HEK293 (cell line): ENCODE results near the gene LCMT1.
A peak's percentile ranks its signal among the peaks of the same experiment; 100 is the strongest.

Experiments used
- BCL11B ChIP-seq: fragments of 450-650 bp; formaldehyde crosslinking; IDR thresholded peaks from 2 replicates; pipeline ENCODE4 v1.5.1; 2016; ENCODE audit warnings: low read depth, missing biosample characterization, missing genetic modification characterization
- GLI4 ChIP-seq: fragments of 450-650 bp; formaldehyde crosslinking; IDR thresholded peaks from 2 replicates; pipeline ENCODE4 v1.5.1; 2016; ENCODE audit warnings: missing biosample characterization, missing genetic modification characterization
- GLIS2 ChIP-seq: fragments of 450-650 bp; formaldehyde crosslinking; IDR thresholded peaks from 2 replicates; pipeline ENCODE4 v1.5.1; 2016; ENCODE audit warnings: missing biosample characterization, missing genetic modification characterization
- KLF10 ChIP-seq: fragments of 450-650 bp; IDR thresholded peaks from 2 replicates; pipeline ENCODE4 v1.5.1; 2018; ENCODE audit warnings: missing biosample characterization, mild to moderate bottlenecking, missing genetic modification characterization
- KLF16 ChIP-seq: fragments of 450-650 bp; formaldehyde crosslinking; IDR thresholded peaks from 2 replicates; pipeline ENCODE4 v1.5.1; 2017; ENCODE audit warnings: missing biosample characterization, missing genetic modification characterization
- OSR2 ChIP-seq: fragments of 450-650 bp; formaldehyde crosslinking; IDR thresholded peaks from 2 replicates; pipeline ENCODE4 v1.5.1; 2016; ENCODE audit warnings: missing biosample characterization, missing genetic modification characterization
- PRDM4 ChIP-seq: fragments of 450-650 bp; formaldehyde crosslinking; IDR thresholded peaks from 2 replicates; pipeline ENCODE4 v1.5.1; 2017; ENCODE audit warnings: missing biosample characterization, missing genetic modification characterization
- SP2 ChIP-seq: fragments of 450-650 bp; formaldehyde crosslinking; IDR thresholded peaks from 2 replicates; pipeline ENCODE4 v1.5.1; 2016; ENCODE audit warnings: missing biosample characterization, missing genetic modification characterization
- SP7 ChIP-seq: fragments of 450-650 bp; formaldehyde crosslinking; IDR thresholded peaks from 2 replicates; pipeline ENCODE4 v1.5.1; 2016; ENCODE audit warnings: missing biosample characterization, missing genetic modification characterization
- YY1 ChIP-seq: fragments of 450-650 bp; formaldehyde crosslinking; IDR thresholded peaks from 2 replicates; pipeline ENCODE4 v1.5.1; 2018; ENCODE audit warnings: missing biosample characterization, missing genetic modification characterization
- YY2 ChIP-seq: fragments of 450-650 bp; formaldehyde crosslinking; IDR thresholded peaks from 2 replicates; pipeline ENCODE4 v1.5.1; 2016; ENCODE audit warnings: missing biosample characterization, missing genetic modification characterization
- ZBTB17 ChIP-seq: fragments of 450-650 bp; formaldehyde crosslinking; IDR thresholded peaks from 2 replicates; pipeline ENCODE4 v1.5.1; 2016; ENCODE audit warnings: missing biosample characterization, missing genetic modification characterization
- ZBTB21 ChIP-seq: fragments of 450-650 bp; formaldehyde crosslinking; IDR thresholded peaks from 2 replicates; pipeline ENCODE4 v1.5.1; 2017; ENCODE audit warnings: missing biosample characterization, missing genetic modification characterization
- ZBTB48 ChIP-seq: fragments of 450-650 bp; formaldehyde crosslinking; IDR thresholded peaks from 2 replicates; pipeline ENCODE4 v1.5.1; 2016; ENCODE audit warnings: missing biosample characterization, missing genetic modification characterization
- ZNF121 ChIP-seq: fragments of 450-650 bp; formaldehyde crosslinking; IDR thresholded peaks from 2 replicates; pipeline ENCODE4 v1.5.1; 2016; ENCODE audit warnings: missing biosample characterization, missing genetic modification characterization
- ZNF16 ChIP-seq: fragments of 450-650 bp; formaldehyde crosslinking; IDR thresholded peaks from 2 replicates; pipeline ENCODE4 v1.5.1; 2016; ENCODE audit warnings: low read depth, missing biosample characterization, missing genetic modification characterization
- ZNF292 ChIP-seq: fragments of 450-650 bp; formaldehyde crosslinking; IDR thresholded peaks from 2 replicates; pipeline ENCODE4 v1.5.1; 2016; ENCODE audit warnings: low read depth, missing biosample characterization, missing genetic modification characterization, borderline replicate concordance
- ZNF354C ChIP-seq: fragments of 450-650 bp; formaldehyde crosslinking; IDR thresholded peaks from 2 replicates; pipeline ENCODE4 v1.5.1; 2016; ENCODE audit warnings: missing biosample characterization, missing genetic modification characterization, low read depth, borderline replicate concordance
- ZNF549 ChIP-seq: fragments of 450-650 bp; IDR thresholded peaks from 2 replicates; pipeline ENCODE4 v1.5.1; 2018; ENCODE audit warnings: missing biosample characterization, missing genetic modification characterization, mild to moderate bottlenecking, inconsistent platforms, moderate library complexity
- ZNF596 ChIP-seq: fragments of 450-650 bp; IDR thresholded peaks from 2 replicates; pipeline ENCODE4 v1.5.0; 2018; ENCODE audit warnings: missing biosample characterization, mild to moderate bottlenecking, missing genetic modification characterization, moderate library complexity
- ZNF660 ChIP-seq: fragments of 450-650 bp; IDR thresholded peaks from 2 replicates; pipeline ENCODE4 v1.5.1; 2018; ENCODE audit warnings: missing biosample characterization, mild to moderate bottlenecking, missing genetic modification characterization
- ZNF670 ChIP-seq: fragments of 450-650 bp; formaldehyde crosslinking; IDR thresholded peaks from 2 replicates; pipeline ENCODE4 v1.5.1; 2016; ENCODE audit warnings: missing biosample characterization, missing genetic modification characterization, low read depth
- ZNF777 ChIP-seq: fragments of 450-650 bp; formaldehyde crosslinking; IDR thresholded peaks from 2 replicates; pipeline ENCODE4 v1.5.1; 2017; ENCODE audit warnings: missing biosample characterization, missing genetic modification characterization, borderline replicate concordance
- ZSCAN5A ChIP-seq: fragments of 450-650 bp; formaldehyde crosslinking; IDR thresholded peaks from 2 replicates; pipeline ENCODE4 v1.5.1; 2016; ENCODE audit warnings: missing biosample characterization, missing genetic modification characterization
- TF ChIP-seq, protein P1 (sequence below): fragments of 450-650 bp; formaldehyde crosslinking; IDR thresholded peaks from 2 replicates; pipeline ENCODE4 v1.5.1; 2016; ENCODE audit warnings: missing biosample characterization, missing genetic modification characterization
- TF ChIP-seq, protein P2 (sequence below): fragments of 450-650 bp; formaldehyde crosslinking; IDR thresholded peaks from 2 replicates; pipeline ENCODE4 v1.5.1; 2017; ENCODE audit warnings: missing biosample characterization, mild to moderate bottlenecking, missing genetic modification characterization, moderate library complexity
- TF ChIP-seq, protein P3 (sequence below): fragments of 450-650 bp; formaldehyde crosslinking; IDR thresholded peaks from 2 replicates; pipeline ENCODE4 v1.5.1; 2016; ENCODE audit warnings: missing biosample characterization, missing genetic modification characterization

Gene LCMT1

DNA sequence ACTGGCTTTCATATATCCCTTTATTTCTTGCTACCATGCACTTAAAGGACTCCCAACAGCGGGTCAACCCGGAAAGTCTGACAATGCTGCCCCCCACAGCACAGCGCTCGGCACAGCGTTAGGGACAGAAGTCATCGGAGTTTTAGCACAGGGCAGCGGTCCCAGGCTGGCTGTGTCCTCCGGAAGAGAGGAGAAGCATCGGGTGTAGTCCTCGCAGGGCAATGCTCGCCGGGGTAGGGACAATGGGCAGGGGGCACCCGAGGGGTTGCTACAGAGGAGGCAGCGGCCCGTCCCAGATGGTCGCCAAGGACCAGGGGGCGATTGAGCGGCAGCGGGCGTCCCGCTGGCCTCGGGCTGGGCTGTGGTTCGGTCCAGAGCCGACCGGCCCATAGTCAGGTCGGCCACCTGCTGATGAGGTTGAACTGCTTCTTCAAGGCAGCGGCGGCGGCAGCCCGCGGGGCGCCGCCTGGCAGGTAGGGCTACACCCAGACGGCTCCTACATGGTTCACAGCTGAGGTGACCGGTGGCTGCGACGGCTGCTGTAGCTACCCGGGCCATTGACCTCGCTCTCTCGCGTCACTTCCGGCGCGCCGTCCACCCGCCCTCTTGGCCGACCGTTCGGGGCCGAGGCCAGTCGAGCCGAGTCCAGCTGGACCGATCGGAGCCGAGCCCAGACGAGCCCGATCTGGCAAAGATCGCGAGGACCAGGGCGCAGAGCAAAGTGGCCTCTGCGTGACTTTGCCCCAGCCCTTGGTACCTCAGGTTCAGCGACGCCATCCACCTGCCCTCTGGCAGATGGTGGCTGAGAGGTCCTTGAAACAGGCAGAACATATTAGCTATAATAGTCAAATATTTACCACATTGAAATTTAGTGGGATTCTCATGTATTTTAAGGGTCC is 4.7 kb upstream of the LCMT1 start (continued):
- TF ChIP-seq GLIS2 = peak; percentile 56; the same call in 1 of the 2 replicates
- 0 out of 2 replicates have a peak, but pooled peaks have one; percentile 7 for TF ChIP-seq ZNF292 (tag by site-specific recombination)
- peak; percentile 60; the same call in 1 of the 2 replicates for TF ChIP-seq ZBTB48
- TF ChIP-seq ZBTB17 (tag by site-specific recombination) = peak; percentile 99
- TF ChIP-seq ZNF777 (tag by site-specific recombination) = peak; percentile 73; the same call in 1 of the 2 replicates
- peak; percentile 72 for TF ChIP-seq PRDM4 (tag by site-specific recombination)
- no peak for TF ChIP-seq ZNF16
- TF ChIP-seq ZBTB21 (tag by site-specific recombination) = peak; percentile 50; the same call in 1 of the 2 replicates
- no peak for TF ChIP-seq ZNF549 (tag by site-specific recombination)
- no peak for TF ChIP-seq ZNF354C (tag by site-specific recombination)
- TF ChIP-seq KLF16 = peak; percentile 56; the same call in 1 of the 2 replicates
- 0 out of 2 replicates have a peak, but pooled peaks have one; percentile 39 for TF ChIP-seq YY2 (tag by site-specific recombination)
- peak; percentile 72 for TF ChIP-seq SP7 (tag by site-specific recombination)
- TF ChIP-seq ZNF596 (tag by site-specific recombination) = peak; percentile 74; the same call in 1 of the 2 replicates
- TF ChIP-seq, protein P1, sequence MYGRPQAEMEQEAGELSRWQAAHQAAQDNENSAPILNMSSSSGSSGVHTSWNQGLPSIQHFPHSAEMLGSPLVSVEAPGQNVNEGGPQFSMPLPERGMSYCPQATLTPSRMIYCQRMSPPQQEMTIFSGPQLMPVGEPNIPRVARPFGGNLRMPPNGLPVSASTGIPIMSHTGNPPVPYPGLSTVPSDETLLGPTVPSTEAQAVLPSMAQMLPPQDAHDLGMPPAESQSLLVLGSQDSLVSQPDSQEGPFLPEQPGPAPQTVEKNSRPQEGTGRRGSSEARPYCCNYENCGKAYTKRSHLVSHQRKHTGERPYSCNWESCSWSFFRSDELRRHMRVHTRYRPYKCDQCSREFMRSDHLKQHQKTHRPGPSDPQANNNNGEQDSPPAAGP (tag by site-specific recombination) = peak; percentile 54
- TF ChIP-seq ZNF670 (tag by site-specific recombination) = no peak
- TF ChIP-seq OSR2 = peak; percentile 63
- TF ChIP-seq SP2 (tag by site-specific recombination) = peak; percentile 73
- TF ChIP-seq ZSCAN5A (tag by site-specific recombination) = 0 out of 2 replicates have a peak, but pooled peaks have one; percentile 69
- TF ChIP-seq GLI4 (tag by site-specific recombination) = no peak
- TF ChIP-seq ZNF121 (tag by site-specific recombination) = no peak
- TF ChIP-seq ZNF660 = 0 out of 2 replicates have a peak, but pooled peaks have one; percentile 35
- no peak for TF ChIP-seq KLF10 (tag by site-specific recombination)
- peak; percentile 51; the same call in 1 of the 2 replicates for TF ChIP-seq BCL11B (tag by site-specific recombination)
- TF ChIP-seq, protein P2, sequence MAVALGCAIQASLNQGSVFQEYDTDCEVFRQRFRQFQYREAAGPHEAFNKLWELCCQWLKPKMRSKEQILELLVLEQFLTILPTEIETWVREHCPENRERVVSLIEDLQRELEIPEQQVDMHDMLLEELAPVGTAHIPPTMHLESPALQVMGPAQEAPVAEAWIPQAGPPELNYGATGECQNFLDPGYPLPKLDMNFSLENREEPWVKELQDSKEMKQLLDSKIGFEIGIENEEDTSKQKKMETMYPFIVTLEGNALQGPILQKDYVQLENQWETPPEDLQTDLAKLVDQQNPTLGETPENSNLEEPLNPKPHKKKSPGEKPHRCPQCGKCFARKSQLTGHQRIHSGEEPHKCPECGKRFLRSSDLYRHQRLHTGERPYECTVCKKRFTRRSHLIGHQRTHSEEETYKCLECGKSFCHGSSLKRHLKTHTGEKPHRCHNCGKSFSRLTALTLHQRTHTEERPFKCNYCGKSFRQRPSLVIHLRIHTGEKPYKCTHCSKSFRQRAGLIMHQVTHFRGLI (tag by site-specific recombination) = peak; percentile 20; the same call in 1 of the 2 replicates
- peak; percentile 51; the same call in 1 of the 2 replicates for TF ChIP-seq YY1 (tag by site-specific recombination)
- TF ChIP-seq, protein P3, sequence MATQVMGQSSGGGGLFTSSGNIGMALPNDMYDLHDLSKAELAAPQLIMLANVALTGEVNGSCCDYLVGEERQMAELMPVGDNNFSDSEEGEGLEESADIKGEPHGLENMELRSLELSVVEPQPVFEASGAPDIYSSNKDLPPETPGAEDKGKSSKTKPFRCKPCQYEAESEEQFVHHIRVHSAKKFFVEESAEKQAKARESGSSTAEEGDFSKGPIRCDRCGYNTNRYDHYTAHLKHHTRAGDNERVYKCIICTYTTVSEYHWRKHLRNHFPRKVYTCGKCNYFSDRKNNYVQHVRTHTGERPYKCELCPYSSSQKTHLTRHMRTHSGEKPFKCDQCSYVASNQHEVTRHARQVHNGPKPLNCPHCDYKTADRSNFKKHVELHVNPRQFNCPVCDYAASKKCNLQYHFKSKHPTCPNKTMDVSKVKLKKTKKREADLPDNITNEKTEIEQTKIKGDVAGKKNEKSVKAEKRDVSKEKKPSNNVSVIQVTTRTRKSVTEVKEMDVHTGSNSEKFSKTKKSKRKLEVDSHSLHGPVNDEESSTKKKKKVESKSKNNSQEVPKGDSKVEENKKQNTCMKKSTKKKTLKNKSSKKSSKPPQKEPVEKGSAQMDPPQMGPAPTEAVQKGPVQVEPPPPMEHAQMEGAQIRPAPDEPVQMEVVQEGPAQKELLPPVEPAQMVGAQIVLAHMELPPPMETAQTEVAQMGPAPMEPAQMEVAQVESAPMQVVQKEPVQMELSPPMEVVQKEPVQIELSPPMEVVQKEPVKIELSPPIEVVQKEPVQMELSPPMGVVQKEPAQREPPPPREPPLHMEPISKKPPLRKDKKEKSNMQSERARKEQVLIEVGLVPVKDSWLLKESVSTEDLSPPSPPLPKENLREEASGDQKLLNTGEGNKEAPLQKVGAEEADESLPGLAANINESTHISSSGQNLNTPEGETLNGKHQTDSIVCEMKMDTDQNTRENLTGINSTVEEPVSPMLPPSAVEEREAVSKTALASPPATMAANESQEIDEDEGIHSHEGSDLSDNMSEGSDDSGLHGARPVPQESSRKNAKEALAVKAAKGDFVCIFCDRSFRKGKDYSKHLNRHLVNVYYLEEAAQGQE = no peak; the same call in 1 of the 2 replicates
